NAMALWA (cell line): ENCODE data around the gene NUB1.

Source experiments
- DNase-seq: peaks from one replicate; pipeline ENCODE4 v3.0.0-alpha.2; 2015; ENCODE audit warnings: low spot score

Gene NUB1

GRCh38 chr7:151377406-151377805, 35.8 kb downstream of the NUB1 start:
- no peak for DNase-seq

DNA sequence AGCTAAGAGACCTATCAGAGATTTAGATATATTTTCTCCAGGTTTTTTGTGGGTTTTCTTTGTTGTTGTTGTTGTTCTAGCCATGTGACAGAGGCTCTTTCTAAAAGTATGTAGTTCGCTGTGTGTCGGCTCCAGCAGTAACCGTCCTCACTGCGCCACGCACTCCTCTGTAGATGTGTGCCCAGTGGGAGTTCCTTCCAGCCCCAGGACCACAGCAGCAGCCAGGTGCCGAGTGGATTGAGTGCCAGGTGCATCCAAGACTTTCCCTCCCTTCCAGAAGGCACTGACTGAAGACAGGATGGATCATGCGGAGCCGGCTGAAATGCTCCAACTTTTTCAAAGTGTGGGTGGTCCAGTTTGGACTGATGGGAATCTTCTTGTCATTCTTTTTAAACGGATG, 36.4 kb downstream of the NUB1 start:
- no peak for DNase-seq

DNA sequence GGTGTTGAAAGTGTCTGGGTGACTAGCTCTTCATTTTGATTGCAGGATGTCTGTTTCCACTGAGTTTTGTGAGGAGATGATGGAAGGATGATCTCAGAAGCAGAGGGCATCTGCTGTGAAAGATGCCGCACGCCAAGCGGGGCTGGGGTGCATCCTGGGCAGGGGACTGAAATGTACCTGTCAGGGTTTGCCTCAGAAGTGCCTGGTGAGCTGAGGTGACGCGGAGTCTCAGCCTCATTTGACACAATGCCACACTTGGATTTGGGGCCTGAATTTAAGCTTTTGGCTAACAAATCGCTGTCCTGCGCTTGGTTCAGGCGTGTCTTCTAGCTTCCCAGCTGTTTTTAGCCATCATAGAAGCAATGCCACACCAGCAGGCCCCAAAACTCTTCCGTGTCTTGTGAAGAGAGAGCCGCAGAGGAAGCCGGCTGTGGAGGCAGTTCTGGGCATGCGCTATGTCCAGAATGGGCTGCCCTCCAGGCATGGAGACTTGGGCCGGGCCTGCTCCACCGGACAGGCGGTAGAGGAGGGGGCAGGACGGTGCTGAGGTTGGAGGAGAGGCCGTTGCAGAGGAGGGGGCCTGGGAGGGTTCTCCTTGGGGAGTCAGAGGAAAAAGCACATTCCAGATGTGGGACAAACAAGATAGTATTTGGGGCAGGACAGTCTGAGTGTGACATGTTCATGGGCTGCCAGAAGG, 37.0 kb downstream of the NUB1 start:
- DNase-seq = no peak

DNA sequence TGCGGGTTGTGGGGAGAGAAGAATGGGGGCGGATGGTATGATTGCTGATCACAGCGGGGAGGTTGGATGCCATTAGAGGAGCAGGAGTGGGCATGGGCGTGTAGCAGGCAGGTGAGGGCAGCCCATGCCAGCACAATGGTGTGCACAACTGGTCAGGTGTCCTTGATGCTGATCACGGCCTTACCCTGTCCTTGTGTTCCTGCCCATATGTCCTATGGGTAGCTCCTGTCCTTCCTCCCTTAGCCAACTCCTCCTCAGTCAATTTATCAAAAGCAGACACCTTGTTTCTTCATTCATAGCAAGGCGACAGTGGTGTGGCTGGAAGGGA, 37.5 kb downstream of the NUB1 start:
- DNase-seq = no peak

DNA sequence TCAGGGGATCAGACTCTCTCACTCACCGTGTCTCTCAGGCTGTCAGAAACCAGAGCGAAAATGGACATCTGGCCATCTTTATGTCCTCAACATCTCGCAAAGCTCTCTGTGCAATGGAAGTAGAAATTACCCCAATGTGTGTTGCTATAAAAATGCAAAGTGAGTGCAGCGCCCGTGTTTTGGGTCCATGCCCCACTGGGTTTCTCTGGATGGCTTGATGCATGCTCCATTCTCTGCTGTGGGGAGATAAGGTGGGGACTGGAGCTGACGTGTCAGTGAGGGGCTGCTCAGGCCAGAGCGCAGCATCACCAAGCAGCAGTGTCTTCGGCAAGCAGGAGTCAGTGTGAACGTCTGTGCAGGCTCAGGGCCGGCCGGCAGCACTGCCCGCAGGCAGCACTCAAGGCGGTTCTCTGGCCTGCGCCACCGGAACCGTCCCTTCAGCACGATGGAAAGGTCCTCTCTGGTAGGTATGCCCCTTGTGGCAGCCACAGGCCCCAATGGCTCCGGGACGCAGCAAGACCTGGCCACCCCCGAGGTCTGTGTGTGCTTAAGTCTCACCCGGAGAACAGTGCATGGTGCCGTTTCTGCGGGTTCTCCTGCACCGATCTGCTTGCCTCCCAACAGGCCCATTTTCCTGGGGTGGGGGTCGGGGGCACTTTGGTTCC, 38.1 kb downstream of the NUB1 start:
- no peak for DNase-seq

DNA sequence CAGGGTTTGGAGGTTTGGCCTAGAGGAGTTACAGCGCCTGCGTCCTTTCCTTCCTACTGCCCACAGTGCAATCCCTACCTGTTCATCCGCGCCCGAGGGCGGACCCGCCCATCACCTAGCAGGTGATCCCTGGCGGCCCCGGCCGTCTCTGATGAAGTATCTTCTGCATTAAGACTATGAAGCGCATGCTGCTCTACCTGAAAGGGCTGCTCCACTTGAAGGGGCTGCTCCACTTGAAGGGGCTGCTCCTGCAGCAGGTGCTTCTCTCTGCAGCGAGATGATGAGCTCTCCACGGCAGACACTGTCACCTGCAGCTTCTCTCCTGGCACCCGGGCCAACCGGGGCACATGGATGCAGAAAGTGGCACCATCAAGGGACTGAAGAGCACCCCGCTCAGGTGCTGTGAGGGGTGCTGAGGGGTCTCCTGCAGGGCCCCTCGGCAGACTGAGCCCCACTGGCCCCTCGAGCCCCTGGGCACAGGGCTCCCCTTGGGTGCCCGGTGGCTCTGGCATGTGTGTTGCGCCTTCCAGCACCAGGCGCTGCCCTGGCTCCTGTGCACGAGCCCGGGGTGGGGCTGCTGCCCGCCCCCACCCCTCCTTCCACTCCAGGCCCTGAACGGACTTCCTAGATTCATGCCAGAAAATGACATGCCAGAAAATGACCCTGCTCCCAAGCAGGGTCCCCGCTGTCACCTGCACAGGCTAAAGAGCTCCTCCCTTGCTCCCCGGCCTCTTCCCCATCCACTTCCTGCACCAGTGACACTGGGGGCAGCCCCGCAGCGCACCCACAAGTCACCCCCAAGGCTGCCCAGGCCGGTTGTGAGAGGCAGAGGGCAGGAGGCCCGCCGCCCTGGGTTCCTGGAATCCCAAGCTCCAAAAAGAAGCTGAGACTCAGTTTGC, 38.8 kb downstream of the NUB1 start:
- no peak for DNase-seq

GRCh38 chr7:151381098-151381347, 39.4 kb downstream of the NUB1 start:
- DNase-seq = no peak

GRCh38 chr7:151381348-151382078, 39.9 kb downstream of the NUB1 start:
- DNase-seq = no peak

DNA sequence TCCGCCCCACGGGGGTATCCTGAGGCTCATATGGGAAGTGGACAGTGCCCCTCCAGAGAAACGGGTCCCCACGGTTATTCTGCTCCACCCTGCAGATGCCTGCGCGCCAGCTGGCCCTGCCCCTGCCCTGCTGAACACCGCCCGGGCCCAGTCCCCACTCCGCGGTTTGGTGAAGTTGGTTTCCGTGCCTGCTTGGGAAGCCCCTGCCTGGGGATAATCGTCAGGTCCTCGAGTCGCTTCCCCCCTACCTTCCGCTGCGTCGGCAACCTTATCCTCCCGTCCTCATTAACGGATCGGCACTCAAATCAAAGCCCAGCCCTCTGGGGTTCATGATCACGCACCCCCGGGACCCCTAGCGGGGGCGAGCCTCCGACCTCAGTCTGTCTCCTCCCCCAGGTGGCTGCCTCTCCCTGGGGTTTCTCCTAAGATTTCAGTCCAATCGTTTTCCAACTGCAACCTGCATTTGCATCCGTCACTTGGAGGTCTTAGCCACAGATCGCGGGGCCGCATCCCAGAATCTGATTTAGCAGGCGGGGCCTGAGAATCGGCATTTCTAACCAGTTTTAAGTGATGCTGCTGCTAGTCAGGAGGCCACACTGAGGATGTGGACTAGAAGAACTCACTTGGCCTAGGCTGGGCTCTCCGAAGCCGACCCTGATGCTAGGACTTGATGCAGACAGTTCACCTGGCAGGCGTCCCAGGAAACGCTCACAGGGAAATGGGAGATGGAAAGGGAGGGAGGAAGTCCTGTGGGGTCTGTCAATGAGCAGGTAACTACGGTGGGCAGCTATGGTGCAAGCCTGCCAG, 40.7 kb downstream of the NUB1 start:
- no peak for DNase-seq

GRCh38 chr7:151383638-151384351, 42.2 kb downstream of the NUB1 start:
- no peak for DNase-seq

GRCh38 chr7:151384352-151384697, 42.7 kb downstream of the NUB1 start:
- DNase-seq = no peak

GRCh38 chr7:151384776-151385625, 43.4 kb downstream of the NUB1 start:
- no peak for DNase-seq

- no peak for DNase-seq
Measured at GRCh38 chr7:151385626-151386300, 44.2 kb downstream of the NUB1 start.

DNA sequence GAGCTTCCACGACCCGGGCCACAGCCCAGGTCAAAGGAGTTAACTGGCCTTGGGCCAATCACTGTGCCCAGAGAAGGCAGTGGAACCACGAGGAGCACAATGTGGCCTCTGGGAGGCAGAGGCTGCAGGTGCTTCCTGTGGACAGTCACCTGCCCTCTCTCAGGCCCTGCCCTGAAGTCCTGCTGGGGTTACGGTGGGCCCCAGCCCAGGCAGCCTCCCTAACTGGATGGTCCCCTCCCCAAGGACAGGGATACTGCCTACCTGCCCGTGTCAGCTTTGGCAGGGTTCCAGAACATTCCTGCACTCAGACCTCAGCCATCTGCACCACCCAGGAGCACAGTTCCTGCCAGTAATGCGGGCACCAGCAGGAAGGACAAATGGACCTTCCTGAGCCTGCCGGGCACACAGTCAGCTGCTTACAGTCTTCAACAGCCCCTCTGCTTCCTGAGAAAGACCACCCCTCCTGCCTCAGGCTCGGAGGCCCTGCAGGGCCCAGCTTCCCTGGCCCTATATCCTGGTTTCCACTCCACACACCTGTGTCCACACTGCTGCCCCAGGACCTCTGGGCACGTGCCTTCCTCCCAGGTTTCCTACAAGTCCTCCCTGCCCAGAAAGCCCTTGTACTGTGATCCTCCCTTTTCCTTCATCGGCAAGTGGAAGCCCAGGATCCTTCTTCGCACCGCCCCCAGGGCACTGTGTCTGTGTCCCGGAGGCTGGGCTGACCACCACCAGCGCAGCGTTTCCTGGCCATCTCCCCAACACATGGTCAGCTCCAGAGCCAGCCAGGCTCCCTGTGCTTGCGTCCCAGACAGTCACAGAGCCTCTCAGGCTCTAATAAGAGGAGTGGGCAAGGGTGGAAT, 44.9 kb downstream of the NUB1 start:
- DNase-seq = no peak

- DNase-seq = no peak
Measured at GRCh38 chr7:151387161-151388006, 45.8 kb downstream of the NUB1 start.

DNA sequence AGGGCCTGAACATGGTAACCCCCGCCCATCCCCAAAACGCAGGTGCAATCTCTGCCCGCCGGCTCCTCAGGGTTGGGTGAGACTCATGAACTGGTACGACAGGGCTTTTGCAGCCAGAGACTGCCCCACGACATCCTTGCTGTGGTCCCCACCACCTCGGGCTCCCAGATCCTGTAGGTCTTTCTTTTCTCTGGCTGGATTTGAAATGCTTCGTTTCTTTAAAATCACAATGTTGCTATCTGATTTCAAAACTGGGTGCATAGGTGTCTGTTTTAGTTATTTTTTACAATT, 46.3 kb downstream of the NUB1 start:
- no peak for DNase-seq

GRCh38 chr7:151388430-151388829, 46.8 kb downstream of the NUB1 start:
- DNase-seq = no peak
